GM12878 (cell line): Measurements from ENCODE around the gene ADAM19. TPM values are rescaled to one million over a fixed set of nuclear protein-coding genes. Genes with fewer than 3 reads are reported as not detected.

ENCODE experiments used
- ATAC-seq: fragments of 200-7000 bp; cut with Tn5 transposase; 3 replicates; pipeline ENCODE4 v1.9.1; 2020; ENCODE audit warnings: mild to moderate bottlenecking, moderate library complexity
- BruUV-seq: library from RNA; stranded (reverse); fragments of 400-500 nt; replicated peaks from 2 replicates; lab custom pipeline; 2021; lab: Mats Ljungman, UMichigan
- CTCF ChIA-PET: fragments of 300-600 bp; sonication (Branson Sonifier 250); formaldehyde crosslinking; extraction: SDS; loops from one replicate; lab custom pipeline; 2021; ENCODE audit warnings: inconsistent platforms; lab: Yijun Ruan, JAX
- POLR2A ChIA-PET: fragments of 350-600 bp; formaldehyde crosslinking; extraction: SDS; loops from one replicate; lab custom pipeline; 2021; ENCODE audit warnings: inconsistent platforms; lab: Charles Lee
- RAD21 ChIA-PET: fragments of 300-600 bp; sonication (Branson Sonifier 250); formaldehyde crosslinking; loops from one replicate; lab custom pipeline; 2023; ENCODE audit warnings: antibody characterized with exemption; ENCODE audit not compliant: unreplicated experiment; lab: Charles Lee
- SMC1A ChIA-PET: fragments of 300-600 bp; sonication (Branson Sonifier 250); formaldehyde crosslinking; loops from one replicate; lab custom pipeline; 2023; ENCODE audit not compliant: unreplicated experiment, uncharacterized antibody; lab: Charles Lee
- DNase-seq: peaks from one replicate; pipeline ENCODE4 v3.0.0-alpha.2; 2011; ENCODE audit warnings: low read depth, low spot score
- FAIRE-seq: peaks from 3 replicates; lab custom pipeline; 2011; peaks lifted over from hg19 to GRCh38; lab: Jason Lieb, UNC
- H2AFZ ChIP-seq: 2 replicates; pipeline ENCODE4 v1.6.0; 2011; ENCODE audit warnings: low read depth, low read length, control low read depth; ENCODE audit not compliant: control insufficient read depth
- H3K27ac ChIP-seq: 2 replicates; pipeline ENCODE4 v1.5.1; 2011; ENCODE audit warnings: control low read depth; ENCODE audit not compliant: control insufficient read depth, insufficient read depth
- H3K27me3 ChIP-seq, 2 experiments: replicated peaks in 1 of 2; 2 replicates each; pipeline versions ENCODE4 v1.6.0 to v1.6.1; 2011; ENCODE audit warnings: low read length in 1 of 2; ENCODE audit not compliant: control insufficient read depth in 2 of 2, insufficient read depth in 2 of 2
- H3K36me3 ChIP-seq, 2 experiments: 2 replicates each; pipeline ENCODE4 v1.5.1; 2011; ENCODE audit warnings: low read length in 1 of 2; ENCODE audit not compliant: control insufficient read depth in 2 of 2, insufficient read depth in 2 of 2
- H3K4me1 ChIP-seq: 2 replicates; pipeline ENCODE4 v1.6.1; 2011; ENCODE audit warnings: mild to moderate bottlenecking, low read length, moderate library complexity, mixed read lengths; ENCODE audit not compliant: control insufficient read depth, insufficient read depth
- H3K4me2 ChIP-seq: 2 replicates; pipeline ENCODE4 v1.6.0; 2011; ENCODE audit warnings: control low read depth; ENCODE audit not compliant: control insufficient read depth, insufficient read depth
- H3K4me3 ChIP-seq: fragments of 200-600 bp; sonication (generic); 2 replicates; pipeline ENCODE4 v1.5.1; 2016
- H3K79me2 ChIP-seq: 2 replicates; pipeline ENCODE4 v1.6.0; 2011; ENCODE audit warnings: low read length; ENCODE audit not compliant: control insufficient read depth, insufficient read depth
- H3K9ac ChIP-seq: 2 replicates; pipeline ENCODE4 v1.8.0; 2011; ENCODE audit warnings: low read length, control low read depth, mixed read lengths; ENCODE audit not compliant: control insufficient read depth, insufficient read depth
- H3K9me3 ChIP-seq: replicated peaks from 3 replicates; pipeline ENCODE4 v1.5.1; 2011; ENCODE audit warnings: mild to moderate bottlenecking, low read length; ENCODE audit not compliant: control insufficient read depth, insufficient read depth
- H4K20me1 ChIP-seq: 2 replicates; pipeline ENCODE4 v1.6.0; 2011; ENCODE audit not compliant: control insufficient read depth, insufficient read depth
- CBX3 ChIP-seq: fragments of 200-600 bp; sonication (generic); IDR thresholded peaks from 2 replicates; pipeline ENCODE4 v1.6.1; 2016; ENCODE audit warnings: low read depth, borderline replicate concordance
- CHD2 ChIP-seq: IDR thresholded peaks from 2 replicates; pipeline ENCODE4 v1.6.1; 2011; ENCODE audit warnings: low read depth, low read length, improper control_type of control experiment, borderline replicate concordance
- CREB1 ChIP-seq: IDR thresholded peaks from 2 replicates; pipeline ENCODE4 v1.6.1; 2012; ENCODE audit warnings: low read depth, mild to moderate bottlenecking, inconsistent platforms
- E2F4 ChIP-seq: IDR thresholded peaks from 2 replicates; pipeline ENCODE4 v1.6.1; 2012; ENCODE audit warnings: low read depth, low read length, improper control_type of control experiment
- E2F8 ChIP-seq: fragments of 450-650 bp; IDR thresholded peaks from 2 replicates; pipeline ENCODE4 v1.6.1; 2018; ENCODE audit warnings: mild to moderate bottlenecking, low read depth, moderate library complexity; ENCODE audit not compliant: partially characterized antibody
- REST ChIP-seq: IDR thresholded peaks from 2 replicates; pipeline ENCODE4 v1.6.1; 2012; ENCODE audit warnings: mild to moderate bottlenecking, low read depth, low read length
- SRF ChIP-seq, 2 experiments: IDR thresholded peaks; 2 replicates each; pipeline ENCODE4 v1.6.1; 2011; ENCODE audit warnings: low read depth in 2 of 2, low read length in 2 of 2, mild to moderate bottlenecking in 1 of 2, moderate library complexity in 1 of 2
- WRNIP1 ChIP-seq: IDR thresholded peaks from 2 replicates; pipeline ENCODE4 v1.6.1; 2011; ENCODE audit warnings: low read depth, low read length, improper control_type of control experiment, borderline replicate concordance
- YY1 ChIP-seq: IDR thresholded peaks from 2 replicates; pipeline ENCODE4 v1.6.1; 2011; ENCODE audit warnings: low read depth, mild to moderate bottlenecking, low read length
- ZNF384 ChIP-seq: IDR thresholded peaks from 2 replicates; pipeline ENCODE4 v1.6.1; 2012; ENCODE audit warnings: low read depth, mild to moderate bottlenecking, low read length, improper control_type of control experiment, borderline replicate concordance
- ZNF622 ChIP-seq: fragments of 450-650 bp; IDR thresholded peaks from 2 replicates; pipeline ENCODE4 v1.6.1; 2017; ENCODE audit warnings: mild to moderate bottlenecking, inconsistent platforms
- ZZZ3 ChIP-seq: IDR thresholded peaks from 2 replicates; pipeline ENCODE4 v1.6.1; 2011; ENCODE audit warnings: low read depth; ENCODE audit not compliant: control insufficient read depth, insufficient read length
- WGBS: methylation state at CpG from one replicate; pipeline ENCODE4 v1.1.6; 2016; ENCODE audit warnings: low lambda C conversion rate; ENCODE audit not compliant: insufficient replicate concordance, insufficient coverage; ENCODE audit errors: missing lambda C conversion rate; 5-methylcytosine and 5-hydroxymethylcytosine counted together
- in situ Hi-C: fragments of 300-500 bp; cut with MboI; formaldehyde crosslinking; loops from 9 replicates; pipeline ENCODE4 v1.14.3; 2018; ENCODE audit warnings: mixed read lengths
- intact Hi-C: fragments of 100-400 bp; cut with micrococcal nuclease; formaldehyde crosslinking; loops from one replicate; pipeline ENCODE4 v1.14.2; 2022; ENCODE audit not compliant: unreplicated experiment
- polyA plus RNA-seq, 11 experiments: library from polyadenylated mRNA; depleted of rRNA in 4 of 11; unstranded in 6 of 11; stranded (reverse) in 5 of 11; fragments of >200 nt; fragmentation: Nextera tagmentation in 4 of 11; fragmentation: Illumina TruSeq in 1 of 11; extraction: Ambion mirVana in 4 of 11; extraction: Trizol in 1 of 11; gene quantifications; 1 replicate in 1 of 11; 2 replicates in 10 of 11; pipeline versions ENCODE4 v1.2.1 to v1.2.3, GENCODE V29; 2011 to 2016; ENCODE audit warnings: inconsistent platforms in 2 of 11, missing spikeins in 2 of 11, low read depth in 1 of 11
- total RNA-seq, 4 experiments: library from RNA; depleted of rRNA in 3 of 4; stranded (reverse); fragments of >200 nt in 3 of 4; fragmentation: Illumina TruSeq in 1 of 4; extraction: Trizol in 1 of 4; gene quantifications; 2 replicates each; pipeline versions ENCODE4 v1.2.1 to v1.2.3, GENCODE V29; 2013 to 2021

The ADAM19 gene
- total and polyA plus RNA-seq, 10 of the 15 experiments (the other 5 are each of a cell fraction or from before 2014, with no cell fraction given) = 16.0 to 92.8 (median 44.7) TPM

- ChIA-PET SMC1A (interaction anchor here (1.0 to 5.0 kb wide), 5 partner anchors 11 to 91 kb away, joined by 3 to 46 read pairs (median 9); no protein-coding TSS in a partner anchor), POLR2A (no interaction called here), RAD21 (interaction anchor here (0.9 to 1.3 kb wide), 4 partner anchors 9 to 147 kb away, joined by 3 to 10 read pairs (median 3); no protein-coding TSS in a partner anchor), CTCF (interaction anchor here (0.6 to 1.2 kb wide), 4 partner anchors 10 to 584 kb away, joined by 3 to 5 read pairs (median 3); no protein-coding TSS in a partner anchor)
- Histone ChIP-seq H3K79me2 (no peaks in the 10 kb centered on the region), H3K36me3 (peaks cover 15 to 25% of the 10 kb centered on the region in 2 experiments), H3K4me3 (no peak overlapping the region), H2AFZ (no peak overlapping the region), H3K9ac (no peak overlapping the region), H3K9me3 (no peaks in the 10 kb centered on the region), H3K4me1 (peaks cover 28% of the 10 kb centered on the region), H3K27ac (no peak overlapping the region), H4K20me1 (no peaks in the 10 kb centered on the region), H3K27me3 (no peaks in the 10 kb centered on the region)
- in situ Hi-C loops (no loop called here), intact Hi-C loops (no loop called here)
- DNase-seq (no peak), ATAC-seq (no peak)
- no TSS peak for BruUV-seq
- WGBS = 75% methylated on average over 3 of the region's 3 CpGs
- TF ChIP-seq CBX3 (no peak), ZNF622 (no peak), E2F8 (no peak), CREB1 (no peak), CHD2 (no peak), ZNF384 (no peak), YY1 (no peak), SRF (IDR thresholded peaks at IDR 0.05; ENCODE audit: low read depth in 2 of 2, low read length in 2 of 2) (no peak), REST (no peak), WRNIP1 (no peak), E2F4 (no peak), ZZZ3 (no peak)
- TF ChIP-seq, all 136 proteins: peak for 0
- H3K4me2 ChIP-seq = no peak overlapping the region
- FAIRE-seq = no peak
These were observed 59.6 kb downstream of the ADAM19 start for GRCh38 chr5:157516006-157516405.
